Neuronal stem cell (in vitro differentiated cells): Measurements from ENCODE around the gene ANGPT4.

Experiments
- DNase-seq: peaks from one replicate; pipeline ENCODE4 v3.0.0-alpha.2; 2013; ENCODE audit warnings: low spot score
- H2AFZ ChIP-seq: one replicate; pipeline ENCODE4 v1.6.1; 2013; ENCODE audit warnings: mild to moderate bottlenecking, low read length, inconsistent platforms
- H2AK5ac ChIP-seq: 2 replicates; pipeline ENCODE4 v1.6.1; 2013; ENCODE audit warnings: low read depth, mild to moderate bottlenecking, inconsistent platforms, low read length, moderate library complexity, mixed read lengths
- H2BK120ac ChIP-seq: 2 replicates; pipeline ENCODE4 v1.6.1; 2013; ENCODE audit warnings: low read depth, mild to moderate bottlenecking, inconsistent platforms, low read length, moderate library complexity, mixed read lengths
- H2BK12ac ChIP-seq: one replicate; pipeline ENCODE4 v1.6.1; 2013; ENCODE audit warnings: low read length, inconsistent platforms
- H2BK15ac ChIP-seq: 2 replicates; pipeline ENCODE4 v1.6.1; 2013; ENCODE audit warnings: mild to moderate bottlenecking, low read length, inconsistent platforms, mixed read lengths
- H2BK5ac ChIP-seq: one replicate; pipeline ENCODE4 v1.6.1; 2013; ENCODE audit warnings: inconsistent platforms, mild to moderate bottlenecking, low read length, moderate library complexity
- H3K14ac ChIP-seq: one replicate; pipeline ENCODE4 v1.6.1; 2013; ENCODE audit warnings: low read length, inconsistent platforms
- H3K18ac ChIP-seq: 2 replicates; pipeline ENCODE4 v1.6.1; 2013; ENCODE audit warnings: low read length, inconsistent platforms
- H3K23ac ChIP-seq: 2 replicates; pipeline ENCODE4 v1.6.1; 2013; ENCODE audit warnings: low read depth, mild to moderate bottlenecking, mixed read lengths, low read length, inconsistent platforms; ENCODE audit not compliant: poor library complexity
- H3K27ac ChIP-seq: replicated peaks from 3 replicates; pipeline ENCODE4 v1.5.1; 2013; ENCODE audit warnings: low read length, inconsistent platforms
- H3K27me3 ChIP-seq, 3 experiments: 2 replicates each; pipeline ENCODE4 v1.6.1; 2013; ENCODE audit warnings: low read length in 3 of 3, mild to moderate bottlenecking in 2 of 3, inconsistent platforms in 1 of 3, low read depth in 1 of 3, mixed read lengths in 1 of 3, moderate library complexity in 1 of 3; ENCODE audit not compliant: control insufficient read depth in 3 of 3, insufficient read depth in 3 of 3
- H3K36me3 ChIP-seq, 2 donors: replicated peaks in 1 of 2; 2 replicates each; pipeline ENCODE4 v1.6.1; 2013; ENCODE audit warnings: low read length in 2 of 2; ENCODE audit not compliant: control insufficient read depth in 2 of 2, insufficient read depth in 2 of 2
- H3K4ac ChIP-seq: 2 replicates; pipeline ENCODE4 v1.6.1; 2013; ENCODE audit warnings: inconsistent platforms, mild to moderate bottlenecking, low read length, moderate library complexity
- H3K4me1 ChIP-seq, 2 donors: 1 replicate in 1 of 2; 2 replicates in 1 of 2; pipeline ENCODE4 v1.6.1; 2013; ENCODE audit warnings: low read length in 2 of 2, low read depth in 1 of 2; ENCODE audit not compliant: control insufficient read depth in 2 of 2, insufficient read depth in 1 of 2
- H3K4me2 ChIP-seq: one replicate; pipeline ENCODE4 v1.6.1; 2013; ENCODE audit warnings: mild to moderate bottlenecking, low read length, inconsistent platforms; ENCODE audit not compliant: insufficient read depth, poor library complexity, severe bottlenecking
- H3K4me3 ChIP-seq, 2 donors: 2 replicates each; pipeline ENCODE4 v1.5.1; 2013; ENCODE audit warnings: low read length in 2 of 2, mild to moderate bottlenecking in 2 of 2, inconsistent platforms in 1 of 2, moderate library complexity in 1 of 2
- H3K79me1 ChIP-seq: one replicate; pipeline ENCODE4 v1.6.1; 2013; ENCODE audit warnings: low read depth, mild to moderate bottlenecking, inconsistent platforms, low read length, moderate library complexity
- H3K9ac ChIP-seq: one replicate; pipeline ENCODE4 v1.6.1; 2013; ENCODE audit warnings: mild to moderate bottlenecking, low read depth, low read length, inconsistent platforms; ENCODE audit not compliant: poor library complexity
- H3K9me3 ChIP-seq, 2 donors: replicated peaks in 1 of 2; 2 replicates each; pipeline versions ENCODE3 to v1.6.1; 2013; ENCODE audit warnings: low read length in 2 of 2, mild to moderate bottlenecking in 2 of 2, inconsistent platforms in 1 of 2, low read depth in 1 of 2, mixed read lengths in 1 of 2, moderate library complexity in 1 of 2; ENCODE audit not compliant: control insufficient read depth in 2 of 2, insufficient read depth in 1 of 2
- H4K8ac ChIP-seq: one replicate; pipeline ENCODE4 v1.6.1; 2013; ENCODE audit warnings: low read depth, mild to moderate bottlenecking, inconsistent platforms, low read length, moderate library complexity
- H4K91ac ChIP-seq: one replicate; pipeline ENCODE4 v1.6.1; 2013; ENCODE audit warnings: low read length, low read depth, mild to moderate bottlenecking, inconsistent platforms; ENCODE audit not compliant: poor library complexity
- WGBS, 2 donors: extraction: QIAGEN DNeasy Blood & Tissue Kit; methylation state at CpG; one replicate each; pipeline ENCODE4 v1.1.7; 2013; ENCODE audit warnings: missing lambda C conversion rate in 2 of 2, mixed read lengths in 1 of 2; ENCODE audit not compliant: insufficient read length in 2 of 2, insufficient replicate concordance in 1 of 2; ENCODE audit errors: extremely low coverage in 2 of 2; 5-methylcytosine and 5-hydroxymethylcytosine counted together

ANGPT4 gene

DNA sequence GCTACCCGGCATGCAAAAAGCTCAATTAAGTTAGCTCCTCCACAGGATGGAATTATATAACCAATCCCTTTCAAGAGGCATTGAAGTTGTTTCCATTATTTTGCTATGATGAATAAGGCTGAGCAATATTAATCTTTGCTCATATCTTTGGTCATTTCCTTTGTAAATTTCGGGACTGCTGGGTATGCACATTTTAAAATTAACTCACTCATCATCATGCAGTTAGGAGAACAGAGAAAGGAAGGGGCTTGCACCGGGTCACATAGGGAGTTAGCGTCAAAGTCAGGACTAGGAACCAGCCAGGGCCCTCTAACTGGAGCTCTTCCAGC, 83.0 kb downstream of the ANGPT4 start:
- no peak overlapping the region for H3K14ac ChIP-seq
- no peak overlapping the region for H2BK12ac ChIP-seq
- H3K4me2 ChIP-seq, result no peak overlapping the region
- no peak overlapping the region for H2BK120ac ChIP-seq
- H3K79me1 ChIP-seq, result peaks cover 4% of the 10 kb centered on the region
- no peak overlapping the region for H2BK5ac ChIP-seq
- no peak overlapping the region for H3K23ac ChIP-seq
- no peak for DNase-seq
- H3K4ac ChIP-seq, result no peak overlapping the region
- peaks cover 0 to 2% of the 10 kb centered on the region in 2 donors for H3K9me3 ChIP-seq
- peak overlapping the region; percentile 95 for H2AFZ ChIP-seq
- H3K27ac ChIP-seq, result peak overlapping the region; percentile 28
- H3K18ac ChIP-seq, result no peak overlapping the region
- H2BK15ac ChIP-seq, result no peak overlapping the region
- no peak overlapping the region for H4K91ac ChIP-seq
- no CpG with 5 or more reads among the region's 4 CpGs for WGBS, 2 donors
- H3K9ac ChIP-seq, result no peak overlapping the region
- peaks cover 0 to 4% of the 10 kb centered on the region in 2 donors for H3K4me1 ChIP-seq
- H3K27me3 ChIP-seq, result peaks cover 0 to 10% (median 0%) of the 10 kb centered on the region in 3 experiments
- peak overlapping the region in 1 of 2 donors; percentile 78 for H3K4me3 ChIP-seq
- H2AK5ac ChIP-seq, result no peak overlapping the region
- H3K36me3 ChIP-seq, result peaks cover 0 to 2% of the 10 kb centered on the region in 2 donors
- no peak overlapping the region for H4K8ac ChIP-seq

DNA sequence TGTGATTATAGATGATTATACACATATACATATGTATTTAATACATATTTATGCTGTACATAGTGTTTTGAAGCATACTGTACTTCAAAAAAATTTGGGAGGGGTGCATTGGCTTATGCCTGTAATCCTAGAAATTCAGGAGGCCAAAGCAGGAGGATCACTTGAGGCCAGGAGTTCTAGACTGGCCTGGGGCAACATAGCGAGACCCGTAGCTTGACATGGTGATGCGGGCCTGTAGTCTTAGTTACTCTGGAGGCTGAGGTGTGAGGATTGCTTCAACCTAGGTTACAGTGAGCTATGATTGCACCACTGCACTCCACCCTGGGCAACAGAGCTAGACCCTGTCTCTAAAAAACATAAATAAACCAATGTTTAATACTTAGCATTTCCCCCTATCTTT, 84.2 kb downstream of the ANGPT4 start:
- H4K91ac ChIP-seq, result no peak overlapping the region
- DNase-seq, result no peak
- no peak overlapping the region for H2BK120ac ChIP-seq
- no peak overlapping the region for H2BK5ac ChIP-seq
- no peak overlapping the region for H3K4me3 ChIP-seq
- no CpG with 5 or more reads among the region's 3 CpGs for WGBS, 2 donors
- no peak overlapping the region for H2AK5ac ChIP-seq
- H3K18ac ChIP-seq, result no peak overlapping the region
- H3K4me2 ChIP-seq, result no peak overlapping the region
- H3K23ac ChIP-seq, result no peak overlapping the region
- H3K4me1 ChIP-seq, result peaks cover 0 to 4% of the 10 kb centered on the region in 2 donors
- peaks cover 0 to 10% (median 0%) of the 10 kb centered on the region in 3 experiments for H3K27me3 ChIP-seq
- no peak overlapping the region for H4K8ac ChIP-seq
- H2AFZ ChIP-seq, result no peak overlapping the region
- H3K9me3 ChIP-seq, result no peaks in the 10 kb centered on the region
- no peak overlapping the region for H3K9ac ChIP-seq
- H2BK12ac ChIP-seq, result no peak overlapping the region
- no peak overlapping the region for H3K4ac ChIP-seq
- peaks cover 4% of the 10 kb centered on the region for H3K79me1 ChIP-seq
- H3K36me3 ChIP-seq, result peaks cover 0 to 2% of the 10 kb centered on the region in 2 donors
- no peak overlapping the region for H2BK15ac ChIP-seq
- no peak overlapping the region for H3K27ac ChIP-seq
- H3K14ac ChIP-seq, result no peak overlapping the region

DNA sequence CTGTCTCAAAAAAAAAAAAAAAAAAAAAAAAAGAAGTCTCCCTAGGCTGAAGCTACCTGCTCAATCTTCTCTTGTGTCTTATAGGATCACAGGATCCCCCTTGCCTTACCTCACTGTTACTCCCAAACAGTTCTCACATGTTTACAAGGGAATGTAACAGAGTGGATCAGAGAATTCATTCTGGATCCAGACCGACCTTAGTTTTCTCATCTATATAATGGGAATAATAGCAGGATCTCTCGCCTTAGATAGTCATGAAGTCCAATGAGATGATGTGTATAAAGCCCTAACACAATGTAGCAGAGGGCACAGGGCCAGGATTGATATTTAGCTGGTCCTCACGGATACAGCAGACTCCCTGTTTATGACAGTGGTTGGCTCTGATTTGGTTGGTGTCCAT, 84.9 kb downstream of the ANGPT4 start:
- H3K23ac ChIP-seq, result no peak overlapping the region
- H3K36me3 ChIP-seq, result peaks cover 0 to 2% of the 10 kb centered on the region in 2 donors
- no peak overlapping the region for H3K9ac ChIP-seq
- H3K79me1 ChIP-seq, result peaks cover 4% of the 10 kb centered on the region
- peaks cover 0 to 4% of the 10 kb centered on the region in 2 donors for H3K4me1 ChIP-seq
- H3K4me2 ChIP-seq, result no peak overlapping the region
- no peak overlapping the region for H3K4ac ChIP-seq
- no peak overlapping the region for H2BK120ac ChIP-seq
- no peak overlapping the region for H4K8ac ChIP-seq
- no peak overlapping the region for H2BK5ac ChIP-seq
- no peak overlapping the region for H4K91ac ChIP-seq
- no peaks in the 10 kb centered on the region for H3K9me3 ChIP-seq
- H3K4me3 ChIP-seq, result no peak overlapping the region
- WGBS, 2 donors, result no CpG with 5 or more reads among the region's 3 CpGs
- no peak overlapping the region for H3K27ac ChIP-seq
- H2BK15ac ChIP-seq, result no peak overlapping the region
- no peak for DNase-seq
- H3K14ac ChIP-seq, result no peak overlapping the region
- no peak overlapping the region for H2AFZ ChIP-seq
- H3K18ac ChIP-seq, result no peak overlapping the region
- H2BK12ac ChIP-seq, result no peak overlapping the region
- H3K27me3 ChIP-seq, result peaks cover 0 to 10% (median 0%) of the 10 kb centered on the region in 3 experiments
- H2AK5ac ChIP-seq, result no peak overlapping the region

DNA sequence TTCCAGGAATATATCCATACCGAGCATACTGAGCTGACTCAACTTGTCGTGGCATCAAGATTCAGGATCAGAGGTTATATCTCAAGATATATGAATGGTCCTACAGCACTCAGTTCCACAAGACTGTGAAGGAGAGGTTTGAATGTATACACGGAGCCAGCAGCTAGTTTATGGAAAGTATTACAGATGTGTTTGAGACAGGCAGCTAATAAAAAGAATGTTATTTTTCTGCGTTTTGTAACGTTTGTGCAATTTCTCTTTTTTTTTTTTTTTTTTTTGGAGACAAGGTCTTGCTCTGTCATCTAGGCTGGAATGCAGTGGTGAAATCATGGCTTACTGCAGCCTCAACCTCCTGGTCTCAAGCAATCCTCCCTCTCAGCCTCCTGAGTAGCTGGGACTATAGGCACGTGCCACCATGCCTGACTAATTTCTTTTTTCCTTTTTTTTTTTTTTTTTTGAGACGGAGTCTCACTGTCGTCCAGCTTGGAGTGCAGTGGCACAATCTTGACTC, 86.1 kb downstream of the ANGPT4 start:
- no peak overlapping the region for H3K4me2 ChIP-seq
- no peak overlapping the region for H3K9ac ChIP-seq
- H3K36me3 ChIP-seq, result no peaks in the 10 kb centered on the region
- no peak overlapping the region for H2AFZ ChIP-seq
- H3K4ac ChIP-seq, result no peak overlapping the region
- H3K79me1 ChIP-seq, result no peaks in the 10 kb centered on the region
- H2BK5ac ChIP-seq, result no peak overlapping the region
- no peak overlapping the region for H2AK5ac ChIP-seq
- no peaks in the 10 kb centered on the region for H3K9me3 ChIP-seq
- no CpG with 5 or more reads among the region's 8 CpGs for WGBS, 2 donors
- H4K91ac ChIP-seq, result no peak overlapping the region
- DNase-seq, result no peak
- no peak overlapping the region for H2BK120ac ChIP-seq
- no peaks in the 10 kb centered on the region for H3K4me1 ChIP-seq
- no peak overlapping the region for H3K4me3 ChIP-seq
- no peak overlapping the region for H3K23ac ChIP-seq
- no peak overlapping the region for H2BK15ac ChIP-seq
- H3K14ac ChIP-seq, result no peak overlapping the region
- H2BK12ac ChIP-seq, result no peak overlapping the region
- H3K27ac ChIP-seq, result no peak overlapping the region
- H3K27me3 ChIP-seq, result peaks cover 0 to 10% (median 0%) of the 10 kb centered on the region in 3 experiments
- no peak overlapping the region for H3K18ac ChIP-seq
- H4K8ac ChIP-seq, result no peak overlapping the region
